Left renal cortex interstitium (tissue), 4 donors: ENCODE data around the gene CEP72. TPM values are rescaled to one million over a fixed set of nuclear protein-coding genes. Genes with fewer than 3 reads are reported as not detected.
"Not testable (repeated sequence)": the region's sequence is repeated elsewhere in the genome, so short reads cannot be mapped to it uniquely, and the experiment has no call there.

Experiments used
- DNase-seq, 4 donors: peaks; one replicate each; pipeline ENCODE4 v3.0.0-alpha.2; 2013; ENCODE audit warnings: low read depth in 4 of 4, low spot score in 2 of 4, missing footprints in 1 of 4
- polyA plus RNA-seq, 4 donors: library from polyadenylated mRNA; unstranded; fragments of 120-200 nt; gene quantifications; one replicate each; pipeline ENCODE4 v1.2.1, GENCODE V29; 2013; ENCODE audit not compliant: insufficient read length in 4 of 4

Gene CEP72
- polyA plus RNA-seq, 4 donors: 6.1 to 14.4 (median 9.6) TPM

DNA sequence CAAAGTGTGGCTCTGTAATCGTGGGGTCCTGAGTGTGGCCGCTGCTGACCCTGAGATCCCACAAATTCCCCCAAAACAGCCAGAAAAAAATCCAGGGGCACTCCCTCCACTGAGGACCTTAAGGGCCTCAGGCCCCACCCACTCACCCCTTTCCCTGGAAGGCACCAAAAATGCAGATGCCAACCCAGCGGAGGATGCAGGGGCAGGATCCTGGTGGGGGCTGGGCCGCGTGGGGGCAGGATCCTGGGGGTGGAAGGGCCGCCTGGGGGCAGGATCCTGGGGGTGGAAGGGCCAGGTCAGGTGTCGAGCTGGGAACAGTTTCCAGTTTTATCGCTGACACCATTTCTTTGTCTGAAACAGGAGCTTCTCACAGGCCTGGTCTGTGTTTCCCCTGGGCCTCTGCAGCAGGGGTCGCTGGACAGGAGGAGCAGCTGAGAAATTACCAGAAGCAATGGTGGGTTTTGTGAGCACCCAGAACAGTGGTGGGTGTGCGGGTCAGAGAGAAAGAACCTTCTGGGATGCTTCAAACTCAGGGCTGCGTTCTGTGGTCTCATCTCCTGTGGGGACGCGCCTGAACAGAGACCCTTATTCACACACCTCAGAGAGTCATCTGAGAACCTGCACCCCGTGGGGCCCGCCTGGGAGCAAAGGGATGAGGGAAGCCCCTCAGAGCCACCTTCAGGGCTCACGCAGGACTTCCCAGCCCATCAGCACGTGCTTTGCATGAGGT, 67.2 kb downstream of the CEP72 start:
- not testable (repeated sequence) for DNase-seq

DNA sequence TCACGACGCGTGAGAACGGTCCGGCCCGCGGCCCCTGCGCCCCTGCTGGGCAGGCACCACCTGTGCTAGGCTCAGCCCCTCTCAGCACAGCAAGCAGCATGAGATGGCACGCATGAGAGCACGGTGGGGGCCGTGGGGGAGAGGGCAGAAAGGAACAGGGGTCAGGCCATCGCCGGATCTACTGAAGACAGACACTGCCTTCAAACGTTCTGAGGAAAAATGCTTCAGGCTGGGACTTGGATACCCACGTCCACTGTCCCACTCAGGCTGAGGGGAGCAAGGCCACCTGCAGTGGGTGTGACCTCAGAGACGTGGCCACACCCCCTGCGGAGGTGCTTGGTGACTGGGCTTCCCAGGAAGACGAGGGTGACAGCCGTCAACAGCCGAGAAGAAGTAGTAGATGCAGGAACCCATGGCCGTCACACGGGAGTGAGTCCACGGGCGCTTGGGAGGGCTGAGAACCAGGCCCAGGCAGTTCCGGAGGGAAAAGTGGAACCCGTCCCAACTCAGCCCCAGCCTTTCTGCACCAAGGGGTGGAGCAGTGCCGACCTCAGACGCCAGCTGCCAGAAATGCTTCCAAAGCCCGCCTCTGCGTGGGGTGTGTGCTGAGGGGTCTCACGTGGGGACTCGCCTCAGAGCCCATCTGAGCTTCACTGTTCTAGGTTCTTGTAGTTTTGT, 68.1 kb downstream of the CEP72 start:
- DNase-seq: not testable (repeated sequence)

DNA sequence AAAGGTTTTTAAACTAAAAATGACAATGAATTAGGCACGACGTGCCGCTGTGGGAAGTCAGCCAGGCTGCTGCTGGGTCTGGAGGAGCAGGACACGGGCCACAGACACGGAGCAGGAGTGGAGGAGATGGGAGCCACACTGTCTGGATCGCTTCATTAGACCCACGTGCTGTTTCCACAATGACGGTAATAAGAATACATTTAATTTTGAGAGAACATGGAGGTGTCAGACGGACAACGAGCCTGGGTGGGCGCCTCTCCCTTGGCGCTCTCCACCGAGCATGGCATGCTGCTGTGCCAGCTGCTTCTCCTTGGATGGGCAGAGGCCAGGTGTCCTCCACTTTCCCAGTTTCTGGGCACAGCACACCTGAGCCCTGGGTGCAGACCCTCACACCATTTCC, 68.7 kb downstream of the CEP72 start:
- not testable (repeated sequence) for DNase-seq

DNA sequence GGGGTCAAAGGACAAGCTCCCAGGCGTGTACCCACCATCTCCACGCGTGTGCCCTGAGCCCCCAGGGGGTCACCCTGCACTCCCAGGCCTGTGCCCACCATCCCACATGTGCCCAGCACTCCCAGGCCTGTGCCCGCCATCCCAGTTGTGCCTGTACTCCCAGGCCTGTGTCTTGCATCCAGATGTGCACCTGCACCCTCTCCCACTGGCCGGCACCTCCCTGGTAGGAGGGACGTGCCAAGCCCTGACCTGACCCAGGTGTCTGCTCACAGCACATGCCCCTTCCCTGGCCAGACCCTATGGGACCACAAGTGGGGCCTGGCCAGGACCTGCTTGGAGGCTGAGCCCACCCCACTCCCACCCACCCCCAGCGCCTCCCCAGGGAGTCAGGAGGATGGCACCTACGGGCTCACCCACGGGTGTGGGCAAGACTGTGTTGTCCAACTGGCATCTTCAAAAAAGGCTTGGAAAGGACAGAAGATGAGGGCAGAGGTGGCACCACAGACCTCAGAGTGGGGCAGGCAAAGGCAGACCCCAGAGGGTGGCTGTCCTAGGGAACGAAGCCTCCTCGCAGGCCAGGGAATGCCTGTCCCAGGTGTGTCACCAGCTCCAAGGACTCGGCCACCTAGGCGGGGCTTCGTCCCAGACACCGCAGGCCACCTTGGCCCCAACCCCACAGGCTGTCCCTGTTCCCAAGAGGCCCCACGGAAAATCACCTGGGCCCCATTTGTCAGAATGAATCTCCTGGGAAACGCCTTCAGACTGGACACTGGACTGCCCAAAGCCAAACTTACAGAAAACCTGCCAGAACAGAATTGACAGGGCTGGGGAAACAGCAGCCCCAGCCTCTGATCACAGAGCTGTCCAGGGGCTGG, 69.4 kb downstream of the CEP72 start:
- not testable (repeated sequence) for DNase-seq

DNA sequence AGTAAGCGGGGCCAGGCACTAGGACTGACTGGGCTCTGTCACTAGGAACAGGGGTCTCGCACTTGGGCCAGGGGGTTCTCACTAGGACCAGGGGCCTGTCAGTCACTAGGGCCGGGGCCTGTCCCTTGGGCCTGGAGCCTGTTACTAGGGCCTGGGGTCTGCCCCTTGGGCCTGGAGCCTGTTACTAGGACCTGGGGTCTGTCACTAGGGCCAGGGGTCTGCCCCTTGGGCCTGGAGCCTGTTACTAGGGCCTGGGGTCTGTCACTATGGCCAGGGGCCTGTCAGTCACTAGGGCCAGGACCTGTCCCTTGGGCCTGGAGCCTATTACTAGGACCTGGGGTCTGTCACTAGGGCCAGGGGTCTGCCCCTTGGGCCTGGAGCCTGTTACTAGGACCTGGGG, 70.1 kb downstream of the CEP72 start:
- DNase-seq: not testable (repeated sequence)

DNA sequence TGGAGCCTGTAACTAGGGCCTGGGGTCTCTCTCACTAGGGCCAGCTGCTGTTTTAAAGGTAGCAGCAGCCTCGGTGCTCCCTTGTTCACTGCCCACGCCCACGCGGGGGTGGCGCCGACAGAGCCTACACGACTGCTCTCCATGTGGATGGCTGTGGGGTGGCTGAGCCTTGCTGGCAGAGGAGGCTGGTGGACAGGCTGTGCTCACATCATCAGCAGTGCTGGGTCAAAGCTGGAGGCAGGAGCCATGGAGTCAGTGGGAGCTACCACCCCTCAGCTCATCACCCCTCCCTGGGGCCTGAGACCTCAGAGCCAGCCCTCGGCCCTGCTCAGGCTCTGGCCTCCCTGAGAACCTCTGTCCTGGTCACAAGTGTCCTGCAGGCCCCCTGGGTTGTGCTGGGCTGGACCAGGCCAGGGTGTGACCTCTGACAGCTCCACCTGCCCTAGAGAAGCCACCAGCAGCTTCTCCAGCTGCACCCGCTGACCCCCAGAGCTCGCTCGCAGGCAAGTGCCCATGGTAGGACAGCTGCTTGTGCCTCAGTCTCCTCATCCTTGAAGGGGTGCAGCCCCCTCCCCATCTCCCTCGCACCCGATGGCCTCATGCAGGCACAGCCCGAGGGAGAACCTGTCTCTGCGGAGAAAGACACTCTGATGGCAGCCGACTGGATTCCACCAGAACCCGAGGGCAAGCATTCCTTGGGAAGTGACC, 70.7 kb downstream of the CEP72 start:
- not testable (repeated sequence) for DNase-seq

DNA sequence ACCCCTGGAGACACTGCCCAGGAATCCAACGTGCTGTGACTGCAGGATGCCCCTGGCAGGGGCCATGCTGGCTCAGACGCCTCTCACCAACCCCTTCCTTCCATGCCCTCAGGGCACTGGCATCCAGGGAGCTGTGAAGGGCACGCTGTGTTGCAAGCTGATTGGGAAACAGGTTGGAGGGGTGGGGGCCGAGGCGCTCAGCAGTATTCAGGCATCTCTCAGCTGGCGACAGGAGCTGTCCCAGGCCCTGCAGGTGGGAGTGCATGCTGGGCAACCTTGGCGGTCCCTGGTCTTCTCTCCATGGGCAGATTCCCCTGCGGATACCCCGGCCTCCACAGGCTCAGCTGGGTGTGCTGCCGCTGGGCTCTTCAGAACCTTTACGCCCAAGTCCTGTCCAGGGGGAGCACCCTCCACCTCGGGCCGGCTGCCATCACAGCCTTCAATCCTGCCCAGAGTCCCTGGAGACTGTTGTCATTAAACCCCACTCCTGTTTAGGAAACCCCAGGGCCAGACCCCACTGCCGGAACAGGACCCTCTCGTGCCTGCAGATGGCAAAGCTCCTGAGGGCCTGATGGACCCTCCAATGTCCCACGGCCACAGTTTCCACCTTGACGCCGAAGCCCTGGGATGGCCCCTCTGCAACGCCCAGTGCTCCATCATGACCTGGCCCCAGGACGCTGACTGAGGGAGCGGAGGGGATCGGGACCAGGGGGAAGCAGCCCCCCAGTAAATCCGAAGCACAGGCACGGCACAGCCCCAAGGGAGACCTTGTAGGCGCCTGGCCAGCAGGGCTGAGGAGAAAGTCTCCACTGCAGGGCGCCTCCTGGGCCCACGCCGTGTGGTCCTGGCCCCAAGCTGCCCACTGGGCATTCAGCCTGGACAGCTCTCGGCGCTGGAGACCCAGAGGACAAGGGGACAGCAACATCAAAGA, 71.7 kb downstream of the CEP72 start:
- DNase-seq: no peak

DNA sequence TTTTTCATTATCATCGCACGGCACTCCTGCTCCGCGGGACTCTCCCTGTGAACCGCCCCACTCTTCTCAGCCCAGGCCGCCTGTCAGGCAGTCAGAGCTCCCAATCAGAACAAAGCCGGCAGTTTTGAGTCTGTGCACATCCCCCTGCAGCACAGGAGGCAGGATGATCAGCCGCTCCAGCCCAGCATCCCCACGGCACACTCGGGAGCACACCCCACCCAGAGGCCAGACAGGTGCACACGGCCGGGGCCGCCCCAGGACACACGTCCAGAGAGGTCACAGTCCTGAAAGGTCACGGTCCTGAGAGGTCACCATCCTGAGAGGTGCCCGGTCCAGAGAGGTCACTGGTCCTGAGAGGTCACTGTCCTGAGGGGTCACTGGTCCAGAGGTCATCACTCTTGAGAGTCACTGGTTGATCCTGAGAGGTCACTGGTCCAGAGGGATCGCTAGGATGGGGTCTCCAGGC, 72.6 kb downstream of the CEP72 start:
- DNase-seq: no peak

DNA sequence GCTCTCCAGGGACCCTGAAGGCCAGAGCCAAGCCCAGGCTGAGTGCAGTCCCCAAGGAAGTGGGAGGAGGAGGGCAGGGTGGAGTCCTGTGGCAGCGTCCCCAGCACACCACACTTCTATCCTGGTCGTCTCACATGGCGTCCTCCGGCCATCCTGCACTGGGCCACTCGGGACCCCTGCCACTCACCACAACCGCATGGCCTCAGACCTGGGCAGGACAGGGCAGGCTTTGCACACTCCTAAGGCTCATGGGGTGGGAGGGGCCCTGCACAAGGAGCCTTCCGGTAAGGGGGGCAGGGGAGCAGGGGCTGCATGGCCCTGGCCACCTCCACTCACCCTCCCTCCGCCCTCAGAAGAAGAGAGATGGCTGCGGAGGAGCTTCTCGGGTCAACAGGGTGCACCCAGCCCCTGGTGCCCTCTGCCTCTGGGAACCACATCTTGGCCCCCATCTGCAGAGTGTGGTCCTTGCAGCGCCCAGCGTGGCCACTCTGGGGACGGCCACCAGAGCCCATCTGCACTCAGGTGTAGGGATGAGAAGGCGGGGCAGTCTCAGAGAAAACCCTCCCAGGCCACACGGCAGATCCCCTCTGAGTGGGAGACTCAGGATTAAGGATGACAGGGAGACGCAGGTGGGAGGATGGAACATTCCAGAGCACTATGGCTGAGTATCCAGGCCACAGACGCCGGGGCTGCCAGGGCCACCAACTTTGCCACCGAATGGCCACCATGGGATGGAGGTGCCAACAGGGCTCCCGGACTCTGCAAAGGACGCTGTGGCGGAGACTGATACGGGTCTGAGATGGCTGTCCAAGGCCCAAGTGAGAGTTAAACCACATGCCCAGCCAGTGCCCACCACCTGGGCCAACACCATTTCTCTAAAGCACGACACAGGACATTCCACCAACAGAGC, 73.4 kb downstream of the CEP72 start:
- no peak for DNase-seq

DNA sequence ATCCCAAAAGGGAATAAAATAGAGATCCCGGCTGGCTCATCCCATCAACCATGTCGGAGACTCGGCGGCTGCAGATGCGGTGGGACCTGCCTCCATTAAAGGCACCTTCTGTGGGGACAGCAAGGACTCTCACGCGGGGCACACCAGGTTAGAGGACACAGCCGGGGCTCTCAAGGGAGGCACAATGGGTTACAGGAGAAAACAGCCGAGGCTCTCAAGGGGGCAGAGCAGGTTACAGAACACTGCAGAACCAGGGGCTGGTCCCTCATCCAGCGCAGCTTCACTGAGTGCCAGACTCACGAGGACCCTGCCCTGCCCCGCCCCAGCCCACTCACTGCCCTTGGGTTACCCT, 74.0 kb downstream of the CEP72 start:
- not testable (repeated sequence) for DNase-seq

DNA sequence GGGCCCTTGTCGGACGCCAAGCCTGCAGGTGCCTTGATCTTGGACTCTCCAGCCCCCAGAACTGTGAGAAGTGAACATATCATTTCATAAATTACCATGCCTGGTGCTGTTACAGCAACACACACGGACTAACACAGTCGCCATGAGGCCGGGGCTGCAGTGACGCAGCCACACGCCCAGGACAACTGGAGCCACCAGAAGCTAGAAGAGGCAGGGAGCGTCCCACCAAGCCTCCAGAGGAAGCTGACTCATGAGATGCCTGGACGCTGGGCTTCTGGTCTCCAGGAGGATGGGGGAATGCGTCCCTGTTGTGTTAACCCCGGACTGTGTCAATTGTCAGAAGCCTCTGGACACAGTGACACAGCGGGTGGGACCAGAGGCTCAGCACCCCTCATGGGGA, 74.8 kb downstream of the CEP72 start:
- not testable (repeated sequence) for DNase-seq

DNA sequence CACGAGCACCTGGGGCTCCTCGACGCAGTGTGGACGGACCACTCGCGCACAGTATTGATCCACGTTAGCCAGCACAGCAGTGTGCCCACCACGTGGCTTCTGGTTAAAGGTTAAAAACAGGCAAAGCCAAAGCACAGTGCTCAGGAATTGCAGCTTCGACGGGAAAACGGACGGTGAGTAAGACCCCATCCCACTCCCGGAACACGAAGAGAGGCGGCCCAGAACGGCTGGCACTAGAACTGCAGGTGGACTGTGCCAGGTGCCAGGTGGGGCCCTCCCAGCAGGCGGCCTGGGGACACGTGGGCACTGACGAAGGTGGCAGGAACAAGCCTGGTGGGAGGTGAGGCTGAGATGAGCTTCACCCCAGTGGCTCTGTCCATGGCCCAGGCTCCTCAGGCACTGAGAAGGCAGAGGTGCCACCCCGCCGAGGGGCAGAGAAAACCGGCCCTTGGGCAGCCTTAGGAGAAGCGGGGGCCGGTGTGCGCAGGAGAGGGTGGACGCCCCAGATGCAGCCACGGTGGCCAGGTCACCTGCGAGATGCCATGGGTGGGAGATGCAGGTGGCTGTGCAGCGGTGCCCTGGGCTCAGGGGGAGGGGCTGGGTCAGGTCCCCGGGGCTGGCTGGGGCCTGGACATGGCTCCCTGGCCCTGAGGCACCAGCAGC, 76.3 kb downstream of the CEP72 start:
- DNase-seq: not testable (repeated sequence)

DNA sequence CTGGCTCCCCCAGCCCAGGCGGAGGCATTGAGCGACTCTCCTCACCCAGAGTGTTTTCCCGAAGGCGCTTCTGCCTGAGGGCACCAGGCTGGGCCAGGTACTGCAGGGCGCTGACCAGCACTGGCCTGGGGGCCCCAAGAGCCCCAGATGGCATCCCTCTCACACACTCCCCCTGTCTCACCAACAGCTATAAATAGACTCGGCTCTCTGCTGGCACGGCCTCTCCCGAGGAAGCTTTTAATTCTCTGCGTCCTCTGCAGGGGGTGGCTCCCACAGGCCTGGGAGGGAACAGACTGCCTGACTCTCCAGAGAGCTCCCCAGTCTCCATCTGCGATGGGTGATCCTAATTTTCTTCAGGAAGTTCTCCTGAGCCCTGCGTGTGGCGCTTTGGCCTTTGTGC, 78.2 kb downstream of the CEP72 start:
- not testable (repeated sequence) for DNase-seq

DNA sequence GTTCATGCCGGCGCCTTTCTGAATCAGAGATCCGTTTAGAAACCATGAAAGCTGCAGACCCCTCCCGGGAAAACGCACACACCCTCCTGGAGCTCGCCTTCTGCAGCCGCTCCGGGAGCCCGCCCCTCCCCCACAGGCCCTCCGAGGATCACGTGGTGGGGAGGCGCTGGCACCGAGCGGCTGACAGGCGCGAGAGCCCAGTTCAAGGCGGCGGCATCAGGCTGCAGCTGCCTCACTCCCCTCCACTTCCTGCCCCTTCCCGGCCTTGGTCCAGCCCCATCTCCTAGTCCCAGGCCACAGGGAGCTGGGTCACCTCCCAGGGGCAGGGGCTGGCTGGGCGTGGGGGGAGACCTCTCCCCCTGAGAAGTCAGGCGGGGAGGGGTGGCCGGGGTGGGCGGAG, 78.9 kb downstream of the CEP72 start:
- DNase-seq: not testable (repeated sequence)

DNA sequence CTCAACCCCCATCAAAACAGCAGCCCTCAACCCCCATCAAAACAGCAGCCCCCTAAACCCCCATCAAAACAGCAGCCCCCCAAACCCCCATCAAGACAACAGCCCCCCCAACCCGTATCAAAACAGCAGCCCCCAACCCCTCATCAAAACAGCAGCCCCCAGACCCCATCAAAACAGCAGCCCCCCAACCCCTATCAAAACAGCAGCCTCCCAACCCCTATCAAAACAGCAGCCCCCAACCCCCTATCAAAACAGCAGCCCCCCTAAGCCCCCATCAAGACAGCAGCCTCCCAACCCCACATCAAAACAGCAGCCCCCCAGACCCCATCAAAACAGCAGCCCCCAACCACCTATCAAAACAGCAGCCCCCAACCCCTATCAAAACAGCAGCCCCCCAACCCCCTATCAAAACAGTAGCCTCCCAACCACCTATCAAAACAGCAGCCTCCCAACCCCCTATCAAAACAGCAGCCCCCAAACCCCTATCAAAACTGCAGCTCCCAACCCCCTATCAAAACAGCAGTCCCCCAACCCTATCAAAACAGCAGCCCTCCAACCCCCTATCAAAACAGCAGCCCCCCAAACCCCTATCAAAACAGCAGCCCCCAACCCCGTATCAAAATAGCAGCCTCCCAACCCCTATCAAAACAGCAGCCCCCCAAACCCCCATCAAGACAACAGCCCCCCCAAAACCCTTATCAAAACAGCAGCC, 79.8 kb downstream of the CEP72 start:
- DNase-seq: no peak

DNA sequence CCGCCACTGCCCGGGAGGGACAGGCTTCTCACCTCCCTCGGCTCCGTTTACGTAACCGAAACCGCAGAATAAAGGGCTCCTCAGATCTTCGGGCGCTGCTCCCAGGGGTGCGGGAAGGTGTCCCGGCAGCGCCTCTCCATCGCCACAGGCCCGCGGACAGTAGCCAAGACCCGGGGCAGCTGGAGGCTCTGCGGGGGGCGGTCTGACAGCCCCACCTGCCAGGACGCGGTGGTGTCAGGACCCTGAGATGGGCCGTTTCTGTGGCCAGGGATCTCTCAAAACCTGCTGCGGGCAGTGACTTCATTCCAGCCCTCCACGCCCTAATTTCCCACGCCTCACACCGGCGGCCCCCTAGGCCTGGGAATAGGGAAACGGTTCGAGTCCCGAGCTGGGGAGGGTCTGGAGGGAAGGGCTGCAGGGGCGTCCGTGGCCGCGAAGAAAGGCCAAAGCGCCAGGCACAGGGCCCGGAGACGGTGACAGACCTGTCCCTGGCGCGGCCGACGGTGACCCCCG, 80.4 kb downstream of the CEP72 start:
- DNase-seq: not testable (repeated sequence)
